GM21619 (cell line): ENCODE results near the gene FALEC.

Source experiments
- ATAC-seq: cut with Tn5 transposase; IDR thresholded peaks from one replicate; pipeline ENCODE4 v1.9.1; 2021; ENCODE audit not compliant: unreplicated experiment

FALEC gene

DNA sequence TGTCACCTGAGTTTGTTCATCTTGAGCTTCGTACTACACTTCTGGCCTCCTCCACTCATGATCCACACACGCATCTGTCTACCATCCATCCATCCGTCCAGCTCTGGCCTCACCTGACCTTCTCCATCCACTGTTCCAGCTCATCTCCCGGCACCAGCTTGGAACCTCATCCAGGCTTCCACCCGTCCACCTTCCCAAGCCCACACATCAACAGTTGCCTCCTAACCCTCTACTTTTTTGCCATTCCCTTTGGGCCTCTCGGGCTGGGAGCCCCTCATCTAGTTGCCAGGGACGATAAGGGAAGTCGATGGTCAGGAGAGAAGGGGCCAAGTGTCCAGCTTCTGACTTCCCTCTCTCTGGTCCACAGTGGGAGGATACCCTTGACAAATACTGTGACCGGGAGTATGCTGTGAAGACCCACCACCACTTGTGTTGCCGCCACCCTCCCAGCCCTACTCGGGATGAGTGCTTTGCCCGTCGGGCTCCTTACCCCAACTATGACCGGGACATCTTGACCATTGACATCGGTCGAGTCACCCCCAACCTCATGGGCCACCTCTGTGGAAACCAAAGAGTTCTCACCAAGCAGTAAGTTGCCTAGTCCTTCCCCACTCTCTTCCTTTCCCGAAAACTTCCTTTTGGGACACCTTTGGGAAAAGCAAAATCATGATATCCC lies 3.4 kb upstream of the FALEC start:
- no peak for ATAC-seq

- ATAC-seq, result no peak
Observed at GRCh38 chr1:150512846-150513245, 2.7 kb upstream of the FALEC start.

- ATAC-seq, result no peak
Observed at GRCh38 chr1:150513351-150513791, 2.2 kb upstream of the FALEC start.

DNA sequence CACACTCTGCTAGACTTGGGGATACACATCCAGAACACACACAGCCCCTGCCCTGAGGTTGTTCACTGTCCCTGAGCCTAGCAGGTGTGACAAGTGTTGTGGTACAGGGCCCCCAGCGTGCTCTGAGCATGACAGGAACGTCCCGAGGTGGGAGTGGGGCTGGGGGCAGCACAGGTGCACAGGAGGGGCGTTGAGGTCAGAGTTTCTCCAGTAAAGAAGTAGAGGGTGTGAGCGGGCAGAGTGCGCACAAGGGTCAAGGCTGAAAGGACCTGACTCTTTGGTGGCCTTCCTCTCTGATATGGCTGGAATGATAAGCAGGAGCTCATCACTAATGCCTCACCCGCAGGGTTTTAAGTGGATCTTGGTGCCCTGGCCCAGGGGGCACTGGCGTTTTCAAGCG lies 1.3 kb upstream of the FALEC start:
- no peak for ATAC-seq

GRCh38 chr1:150514913-150515327 lies 632 bp upstream of the FALEC start:
- no peak for ATAC-seq

- no peak for ATAC-seq
Observed at GRCh38 chr1:150516050-150516591, 569 bp downstream of the FALEC start.

DNA sequence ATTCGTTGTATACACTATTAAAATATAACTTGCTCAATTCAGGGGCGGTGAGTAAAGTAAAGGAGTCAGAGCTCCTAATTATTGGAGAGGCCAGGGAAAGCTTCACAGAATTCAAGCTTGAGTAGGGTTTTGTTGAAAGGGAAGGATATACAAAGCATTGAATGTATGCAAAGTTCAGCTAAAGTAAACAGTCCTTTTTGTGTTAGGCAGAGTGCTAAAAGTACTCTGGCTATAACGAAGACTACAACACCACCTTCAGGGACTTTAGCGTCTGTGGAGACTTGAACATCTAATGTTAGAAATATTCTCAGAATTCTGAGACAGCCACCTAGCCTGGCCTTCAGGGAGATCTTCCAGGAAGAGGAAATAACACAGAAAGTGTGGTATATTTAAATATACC lies 1.1 kb downstream of the FALEC start:
- no peak for ATAC-seq

GRCh38 chr1:150521196-150521968 lies 5.8 kb downstream of the FALEC start:
- no peak for ATAC-seq

DNA sequence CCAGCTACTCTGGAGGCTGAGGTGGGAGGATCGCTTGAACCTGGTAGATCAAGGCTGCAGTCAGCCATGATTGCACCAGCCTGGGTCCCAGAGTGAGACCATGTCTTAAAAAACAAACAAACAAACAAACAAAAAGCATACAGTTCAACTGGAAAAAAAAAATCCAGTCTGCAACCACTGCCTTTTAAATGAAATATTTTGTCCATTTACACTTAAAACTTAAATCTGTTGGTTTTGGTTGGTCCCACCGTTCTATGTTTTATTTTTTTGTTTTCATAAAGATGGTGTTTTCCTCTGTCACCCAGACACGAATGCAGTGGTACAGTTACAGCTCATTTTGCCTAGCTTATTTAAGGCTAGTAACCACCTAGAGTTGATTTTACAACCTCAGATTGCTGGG lies 9.8 kb downstream of the FALEC start:
- ATAC-seq, result no peak

DNA sequence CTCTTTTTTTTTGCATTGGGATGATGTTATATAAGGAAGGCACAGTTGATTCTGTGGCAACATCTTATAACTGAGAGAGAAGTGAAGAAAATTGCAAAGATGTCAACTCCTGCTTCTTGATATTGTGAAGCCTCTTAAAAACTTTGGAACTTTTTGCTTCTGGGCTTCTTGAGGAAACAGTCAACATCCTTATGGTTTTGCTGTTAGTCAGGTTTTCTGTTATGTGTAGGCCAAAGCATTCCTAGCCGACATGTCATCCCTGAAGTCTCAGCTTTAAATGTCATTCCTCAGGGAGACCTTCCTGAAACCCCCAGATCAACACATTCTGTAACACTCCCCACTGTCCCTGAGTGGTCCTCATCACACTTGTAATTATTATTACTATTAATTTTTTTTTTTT lies 12.6 kb downstream of the FALEC start:
- no peak for ATAC-seq

GRCh38 chr1:150529017-150529416 lies 13.5 kb downstream of the FALEC start:
- no peak for ATAC-seq

GRCh38 chr1:150530491-150531159 lies 15.1 kb downstream of the FALEC start:
- no peak for ATAC-seq

GRCh38 chr1:150532860-150533259 lies 17.3 kb downstream of the FALEC start:
- ATAC-seq, result no peak

- ATAC-seq, result no peak
Observed at GRCh38 chr1:150534002-150534401, 18.4 kb downstream of the FALEC start.

GRCh38 chr1:150535511-150536287 lies 20.1 kb downstream of the FALEC start:
- no peak for ATAC-seq

- ATAC-seq, result no peak
Observed at GRCh38 chr1:150536836-150537731, 21.5 kb downstream of the FALEC start.

DNA sequence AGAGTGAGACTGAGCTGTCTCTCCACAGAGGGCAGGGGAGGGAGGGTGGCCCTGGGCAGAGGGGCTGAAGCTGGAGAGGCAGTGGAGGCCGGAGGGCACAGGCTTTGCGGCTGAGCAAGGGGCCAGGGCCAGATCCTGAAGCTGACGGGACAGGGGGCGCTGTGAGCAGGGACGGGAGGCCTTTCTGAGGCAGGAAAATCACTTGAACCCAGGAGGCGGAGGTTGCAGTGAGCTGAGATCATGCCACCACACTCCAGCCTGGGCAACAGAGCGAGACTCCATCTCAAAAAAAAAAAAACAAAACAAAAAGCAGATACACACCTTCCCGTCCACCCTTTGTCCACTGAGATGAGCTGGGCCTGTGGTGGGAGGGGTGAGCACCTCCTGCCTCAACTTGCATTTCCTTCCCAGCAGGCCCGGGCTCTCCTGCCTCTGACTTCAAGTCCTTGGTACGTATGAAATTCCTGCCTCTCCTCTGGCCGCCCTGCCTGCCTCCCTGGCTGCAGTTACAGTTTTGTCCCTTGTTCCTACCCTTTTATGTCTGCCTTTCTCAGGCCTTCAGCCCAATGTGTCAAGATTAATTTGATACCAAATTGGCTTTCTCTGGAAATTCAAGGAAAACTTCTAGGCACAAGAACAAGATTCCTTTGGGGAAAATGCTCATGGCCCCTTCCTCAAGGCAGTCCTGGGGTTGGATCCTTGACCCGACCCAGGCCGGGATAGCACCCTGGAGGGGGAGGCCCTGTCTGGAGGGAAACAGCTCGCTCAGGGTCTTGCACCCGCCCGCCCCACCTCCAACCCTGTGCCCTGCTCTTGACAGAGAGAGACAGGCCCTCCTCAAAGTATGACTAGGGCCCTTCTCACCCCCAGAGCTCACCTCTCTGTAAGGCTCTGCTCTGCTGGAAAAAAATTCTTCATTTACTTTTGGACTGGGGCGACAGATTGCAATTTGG lies 22.5 kb downstream of the FALEC start:
- ATAC-seq, result no peak

DNA sequence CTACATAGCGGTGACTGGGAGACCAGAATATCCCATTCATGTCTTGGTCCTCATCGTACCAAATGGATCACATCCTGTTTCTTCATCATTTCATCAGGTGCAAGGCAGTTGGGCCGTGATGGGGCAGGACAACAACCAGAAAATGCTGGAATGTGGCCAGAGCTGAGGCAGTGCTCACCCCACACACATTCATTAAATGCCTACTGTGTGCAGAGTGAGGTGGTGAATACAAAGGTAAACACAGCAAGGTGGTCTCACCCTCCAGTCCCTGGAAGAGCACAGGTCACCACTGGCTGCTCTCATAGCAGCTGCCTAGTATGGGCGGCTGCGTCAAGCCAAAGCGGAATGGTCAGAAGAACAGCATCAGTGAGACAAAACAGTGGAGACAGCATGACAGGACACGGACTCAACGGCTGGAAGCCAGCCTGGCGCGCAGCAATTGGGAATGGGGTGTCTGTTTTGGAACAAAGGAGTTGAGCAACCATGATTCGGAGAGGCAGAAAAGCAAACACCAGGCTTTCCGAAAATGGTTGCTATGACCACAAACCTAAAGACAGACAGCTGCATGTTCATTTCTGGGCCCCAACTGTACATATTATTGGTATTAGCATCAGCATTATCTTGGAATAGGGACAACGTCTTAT lies 28.1 kb downstream of the FALEC start:
- no peak for ATAC-seq
